ENCODE data around the gene MRPS6.
A peak's percentile ranks its signal among the peaks of the same experiment; 100 is the strongest.

Gene MRPS6

DNA sequence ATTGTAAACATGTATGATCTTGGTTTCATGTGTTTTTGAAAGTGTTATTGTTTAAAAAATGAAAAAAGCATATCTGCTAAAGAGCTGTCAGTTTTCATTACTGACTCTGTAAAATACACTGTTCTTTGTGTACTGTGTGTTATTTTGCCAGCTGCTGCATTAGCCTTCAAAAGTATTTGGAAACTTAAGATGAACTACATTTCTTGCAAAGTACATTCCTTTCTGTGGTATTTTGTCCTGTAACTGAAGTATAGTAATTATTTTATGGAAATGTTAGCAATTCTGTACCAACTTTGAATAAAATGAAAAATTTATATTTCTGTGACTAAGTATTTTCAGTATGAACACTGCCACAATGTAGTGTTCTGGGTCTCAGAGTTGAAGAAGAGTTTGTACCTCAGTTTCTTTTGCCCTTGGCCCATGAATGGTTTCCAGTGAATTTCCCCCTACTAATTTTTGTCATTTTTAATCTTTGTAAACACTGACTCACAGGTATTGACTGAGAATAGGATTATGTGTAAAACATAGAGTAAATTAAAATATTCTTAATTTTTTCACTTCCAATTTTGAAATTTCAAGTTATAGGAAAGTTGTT is 32.7 kb downstream of the MRPS6 start:
- DNase-seq, result no peak

DNA sequence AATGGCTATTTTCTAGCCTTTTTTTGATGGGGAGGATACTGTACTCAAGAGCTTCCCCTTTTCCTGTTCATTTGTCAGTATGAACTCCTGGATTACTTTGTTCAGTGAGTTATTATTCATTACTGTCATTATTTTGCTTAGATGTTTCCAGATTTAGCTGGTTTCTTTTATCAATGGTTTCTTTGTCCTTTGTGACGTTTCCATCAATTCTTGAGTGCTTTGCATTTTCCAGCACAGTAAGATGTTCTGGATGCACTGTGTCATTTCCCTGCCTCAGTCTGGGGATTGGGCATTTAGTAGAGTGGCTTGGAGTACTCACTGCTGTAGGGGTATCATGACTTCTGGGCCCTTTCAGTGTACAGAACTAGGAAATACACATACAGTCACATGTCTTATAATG is 34.2 kb downstream of the MRPS6 start:
- no peak for DNase-seq

DNA sequence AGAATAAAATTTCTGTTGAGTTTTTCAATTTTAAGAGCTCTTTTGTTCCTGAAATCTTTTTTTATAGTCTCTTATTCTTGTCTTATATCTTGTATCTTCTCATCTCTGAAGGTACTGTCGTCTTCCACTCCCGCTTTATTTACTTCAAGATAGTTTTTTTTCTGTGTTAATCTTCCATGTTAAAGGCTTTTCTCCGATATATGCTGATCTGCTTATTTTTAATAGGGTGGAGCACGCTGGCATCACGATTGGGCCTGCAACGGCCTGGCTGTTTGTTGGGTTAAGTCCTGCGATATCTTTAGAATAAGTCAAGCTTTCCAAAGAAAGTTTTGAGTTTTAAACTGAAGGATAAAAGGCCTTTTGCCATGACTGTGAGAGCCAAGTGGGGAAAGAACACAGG is 35.7 kb downstream of the MRPS6 start:
- no peak for DNase-seq

DNA sequence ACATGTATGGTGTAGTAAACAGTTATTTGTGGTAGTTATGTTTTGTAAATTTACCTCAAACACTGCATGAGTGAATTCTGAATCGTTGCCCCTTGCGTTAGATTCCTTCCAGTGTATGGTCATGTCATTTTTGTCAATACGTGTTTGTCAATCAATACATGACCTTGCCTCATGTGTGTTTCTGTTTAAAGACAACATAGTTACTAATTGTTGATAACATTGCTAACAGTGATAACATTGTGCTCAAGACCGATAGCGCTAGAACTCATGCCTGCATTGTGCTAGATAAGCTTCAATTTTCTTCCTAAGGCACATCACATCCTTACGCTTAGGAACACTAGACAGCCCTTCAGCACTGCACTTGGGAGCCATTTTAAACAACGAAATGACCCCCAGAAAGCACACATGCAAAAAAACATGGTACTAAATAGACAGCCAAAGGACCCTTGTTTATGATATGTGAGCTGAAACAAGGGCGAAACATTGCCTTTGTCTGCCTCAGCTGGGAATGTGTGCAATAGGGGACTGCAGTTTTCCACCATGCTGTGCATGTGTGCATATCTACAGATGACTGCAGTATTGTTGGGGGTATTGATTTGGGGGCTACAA is 37.3 kb downstream of the MRPS6 start:
- DNase-seq, result no peak

DNA sequence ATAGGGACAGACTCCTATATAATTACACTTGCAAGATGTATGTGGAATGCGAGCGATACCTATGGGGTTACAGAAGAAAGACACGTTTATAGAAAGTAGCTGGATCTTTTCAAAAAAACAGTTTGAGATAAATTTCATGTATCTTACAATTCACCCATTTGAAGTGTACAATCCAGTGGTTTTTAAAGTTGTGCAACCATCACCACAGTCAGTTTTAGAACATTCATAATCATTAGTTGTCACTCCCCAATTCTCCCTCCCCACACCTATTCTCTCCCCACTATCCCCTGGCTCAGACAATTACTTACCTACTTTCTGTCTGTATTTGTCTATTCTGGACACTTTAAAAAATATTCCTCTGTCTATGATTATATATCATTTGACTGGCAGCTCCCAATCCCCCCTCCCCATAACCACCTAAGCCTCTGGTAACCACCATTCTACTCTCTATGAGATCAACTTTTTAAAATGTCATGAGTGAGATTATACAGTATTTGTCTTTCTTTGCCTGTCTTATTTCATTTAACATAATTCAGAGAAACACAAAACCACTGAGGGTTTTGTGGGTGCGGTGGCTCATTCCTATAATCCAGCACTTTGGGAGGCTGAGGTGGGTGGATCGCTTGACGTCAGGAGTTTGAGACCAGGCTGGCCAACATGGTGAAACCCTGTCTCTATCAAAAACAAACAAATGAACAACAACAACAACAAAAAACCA is 39.1 kb downstream of the MRPS6 start:
- DNase-seq, result no peak

DNA sequence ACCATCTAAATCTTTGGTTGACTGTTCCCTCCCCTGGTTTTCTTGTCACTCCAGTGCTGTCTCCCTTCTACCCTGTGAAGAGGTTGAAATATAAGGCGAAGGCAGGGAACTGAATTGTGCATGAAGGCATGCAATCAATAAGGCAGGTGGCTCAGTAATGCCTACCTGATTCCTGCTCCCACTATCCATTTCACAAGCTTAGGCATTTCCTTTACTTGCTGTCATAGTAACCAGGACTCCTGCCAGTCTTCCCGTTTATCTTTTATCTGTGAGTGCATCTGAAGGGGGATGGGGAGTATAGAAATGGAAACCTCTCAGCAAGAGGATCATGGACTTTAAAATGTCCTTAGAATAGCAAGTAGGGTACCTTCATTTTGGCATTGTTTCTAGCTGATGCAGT is 40.5 kb downstream of the MRPS6 start:
- DNase-seq, result no peak

DNA sequence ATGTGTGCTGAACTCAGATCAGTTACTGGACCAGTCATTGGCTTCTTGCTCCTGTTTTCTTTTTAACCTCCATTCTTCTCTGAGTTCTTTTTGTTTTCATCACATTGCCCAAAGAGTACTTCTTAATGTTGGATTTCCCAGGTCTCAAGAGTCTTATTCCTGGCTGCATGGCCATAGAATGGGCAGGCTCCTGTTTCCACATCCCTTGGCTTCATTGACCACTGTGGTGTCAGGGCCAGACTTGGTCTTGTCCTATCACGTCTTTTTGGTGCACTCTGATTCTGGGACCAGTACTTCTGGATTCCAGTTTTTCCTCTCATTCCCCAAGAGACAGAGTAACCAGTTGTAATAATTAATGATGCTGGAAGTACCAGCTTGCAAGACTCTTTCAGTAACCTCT is 41.8 kb downstream of the MRPS6 start:
- DNase-seq, result no peak

DNA sequence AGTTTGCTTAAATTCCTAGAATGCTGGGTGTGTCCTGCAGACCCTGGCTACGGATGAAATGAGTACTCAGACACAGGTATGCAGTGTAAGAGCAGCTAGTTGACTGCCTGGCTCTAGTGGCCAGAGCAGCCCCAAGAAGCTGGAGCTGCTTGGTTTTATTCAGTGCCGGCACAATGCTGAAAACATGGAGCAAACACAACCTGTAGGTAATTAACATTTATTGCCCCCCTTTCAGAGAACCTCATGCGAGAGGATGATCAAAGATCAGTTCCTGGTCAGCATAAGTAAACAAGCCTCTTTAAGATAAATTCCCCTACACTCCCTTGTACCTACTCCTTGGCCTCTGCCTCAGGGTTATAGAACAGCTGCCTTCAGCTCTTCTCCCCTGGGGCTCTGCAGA is 43.2 kb downstream of the MRPS6 start:
- DNase-seq, result no peak

DNA sequence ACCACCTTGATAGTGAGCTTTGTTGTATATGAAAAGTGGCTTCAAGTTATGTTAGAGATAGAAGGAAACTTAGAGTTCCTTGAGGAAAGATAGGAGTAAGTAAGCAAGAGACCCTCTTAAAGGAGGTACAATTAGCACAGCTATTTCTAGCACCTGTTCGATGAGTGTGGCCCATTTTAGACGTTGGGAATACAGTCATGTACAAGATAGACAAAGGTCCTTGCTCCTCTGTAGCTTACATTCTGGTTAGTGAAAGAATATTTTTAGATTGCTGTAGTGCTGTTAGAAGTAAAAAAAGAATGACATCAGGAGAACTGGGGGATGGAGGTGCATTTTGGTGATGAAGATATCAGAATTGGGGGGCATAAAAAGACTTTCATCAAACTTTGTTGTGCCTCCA is 47.5 kb downstream of the MRPS6 start:
- DNase-seq, result no peak

DNA sequence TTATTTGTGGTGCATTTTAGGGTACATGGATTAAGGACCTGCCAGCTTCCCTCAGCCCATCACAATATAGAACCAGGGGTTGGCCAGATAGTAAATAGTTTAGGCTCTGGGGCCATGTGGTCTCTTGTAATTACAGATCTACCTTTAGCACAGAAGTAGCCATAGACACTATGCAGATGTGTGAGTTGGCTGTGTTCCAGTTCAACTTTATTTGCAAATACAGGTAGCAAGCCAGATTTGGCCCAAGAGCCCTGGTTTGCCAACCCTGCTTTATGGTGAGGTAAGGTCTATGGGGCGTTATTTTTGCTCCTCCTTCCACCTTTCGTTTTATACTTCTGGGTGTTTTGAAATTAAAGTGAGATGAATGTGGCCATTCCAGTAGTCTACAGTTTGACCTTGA is 48.7 kb downstream of the MRPS6 start:
- no peak for DNase-seq

DNA sequence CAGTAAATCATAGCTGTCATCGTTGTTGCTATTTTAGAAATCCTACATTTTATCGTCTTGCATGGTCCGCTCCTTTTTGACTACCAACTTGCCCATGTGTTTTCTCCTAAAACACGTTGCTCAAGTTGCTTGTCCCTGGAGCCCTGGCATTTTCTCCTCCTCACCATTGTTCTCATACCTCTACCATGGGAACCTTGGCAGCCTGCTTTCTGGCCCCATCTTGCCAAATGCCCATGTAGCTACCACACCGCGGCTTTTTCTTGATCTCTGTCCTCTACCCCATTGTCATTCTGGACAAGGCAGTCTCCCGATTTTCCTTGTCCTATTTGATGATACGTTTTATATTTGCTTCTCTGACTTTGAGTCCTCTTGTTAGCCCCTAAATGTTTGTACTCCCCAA is 50.2 kb downstream of the MRPS6 start:
- no peak for DNase-seq

DNA sequence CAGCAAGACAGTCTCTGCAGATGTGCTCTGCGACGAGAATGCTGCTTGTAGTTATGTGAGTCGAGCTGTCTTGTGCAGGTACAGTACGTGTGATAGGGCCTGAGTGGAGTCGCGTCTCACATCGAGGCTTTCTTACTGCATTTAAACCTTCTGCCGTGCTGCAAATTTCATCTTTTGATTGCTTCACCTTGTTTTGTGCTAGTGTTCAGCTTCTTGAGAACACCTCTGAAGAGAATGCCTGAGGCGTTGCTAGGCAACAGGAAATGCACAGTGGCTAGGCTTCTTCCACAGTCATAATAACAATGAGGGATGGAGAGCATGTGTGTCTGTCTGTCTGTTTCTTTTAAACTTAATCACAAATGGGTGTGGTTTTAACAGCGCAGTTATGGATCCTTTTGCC is 52.9 kb downstream of the MRPS6 start:
- no peak for DNase-seq

DNA sequence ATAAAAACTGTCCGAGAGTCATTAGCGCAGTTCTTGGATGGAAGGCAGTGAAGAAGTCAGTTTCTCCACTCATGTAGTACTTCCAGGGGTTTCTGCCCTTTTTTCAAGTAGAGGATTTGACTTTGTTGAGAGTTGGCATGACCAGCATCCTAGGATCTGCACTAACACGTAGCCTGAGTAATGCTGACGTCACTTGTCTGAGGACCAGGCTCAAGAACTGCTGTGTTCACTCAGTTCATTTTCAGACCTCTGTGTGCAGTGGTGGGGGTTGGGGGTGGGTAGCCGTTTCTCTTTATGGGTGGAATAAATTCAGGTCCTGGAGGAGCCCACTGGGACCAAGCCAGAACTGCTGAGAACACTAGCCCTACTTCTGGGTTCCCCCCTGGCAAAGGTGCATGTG is 53.3 kb downstream of the MRPS6 start:
- no peak for DNase-seq

DNA sequence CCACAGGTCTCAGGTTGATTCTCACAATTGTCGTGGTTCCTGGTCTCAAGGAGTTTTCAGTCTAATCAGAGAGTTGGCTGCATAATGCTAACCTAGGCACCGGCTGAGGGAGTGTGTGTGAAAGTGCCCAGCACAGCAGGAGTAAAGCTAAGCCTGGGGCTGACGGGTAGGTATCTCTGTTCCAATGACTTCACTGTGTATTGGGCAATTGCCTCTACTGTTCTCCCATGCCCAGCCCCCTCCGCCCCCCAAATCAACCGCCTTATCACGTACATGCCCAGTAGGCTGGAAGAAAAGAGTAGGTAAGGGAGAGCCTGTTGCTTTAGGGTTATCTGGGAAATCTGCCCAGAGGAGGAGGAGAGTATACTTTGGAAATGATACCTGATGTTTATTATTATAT is 54.7 kb downstream of the MRPS6 start:
- no peak for DNase-seq

DNA sequence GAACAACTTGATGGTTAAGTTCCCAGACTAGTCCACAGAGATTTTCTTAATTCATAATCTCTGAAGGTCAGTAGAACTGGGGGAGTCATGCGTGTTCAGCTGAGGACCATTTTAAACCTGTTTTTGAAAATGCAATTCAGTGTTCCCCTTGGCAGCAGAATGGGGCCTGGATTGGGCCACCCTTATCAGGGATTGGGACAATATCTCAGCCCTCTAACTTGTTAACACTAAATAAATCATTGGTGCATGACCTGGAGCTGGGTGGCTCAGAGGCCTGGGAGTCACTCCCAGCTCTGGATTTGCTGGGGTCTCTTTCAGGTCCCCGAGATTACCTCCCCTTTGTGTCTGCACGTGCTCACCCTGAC is 55.3 kb downstream of the MRPS6 start:
- DNase-seq, result no peak

DNA sequence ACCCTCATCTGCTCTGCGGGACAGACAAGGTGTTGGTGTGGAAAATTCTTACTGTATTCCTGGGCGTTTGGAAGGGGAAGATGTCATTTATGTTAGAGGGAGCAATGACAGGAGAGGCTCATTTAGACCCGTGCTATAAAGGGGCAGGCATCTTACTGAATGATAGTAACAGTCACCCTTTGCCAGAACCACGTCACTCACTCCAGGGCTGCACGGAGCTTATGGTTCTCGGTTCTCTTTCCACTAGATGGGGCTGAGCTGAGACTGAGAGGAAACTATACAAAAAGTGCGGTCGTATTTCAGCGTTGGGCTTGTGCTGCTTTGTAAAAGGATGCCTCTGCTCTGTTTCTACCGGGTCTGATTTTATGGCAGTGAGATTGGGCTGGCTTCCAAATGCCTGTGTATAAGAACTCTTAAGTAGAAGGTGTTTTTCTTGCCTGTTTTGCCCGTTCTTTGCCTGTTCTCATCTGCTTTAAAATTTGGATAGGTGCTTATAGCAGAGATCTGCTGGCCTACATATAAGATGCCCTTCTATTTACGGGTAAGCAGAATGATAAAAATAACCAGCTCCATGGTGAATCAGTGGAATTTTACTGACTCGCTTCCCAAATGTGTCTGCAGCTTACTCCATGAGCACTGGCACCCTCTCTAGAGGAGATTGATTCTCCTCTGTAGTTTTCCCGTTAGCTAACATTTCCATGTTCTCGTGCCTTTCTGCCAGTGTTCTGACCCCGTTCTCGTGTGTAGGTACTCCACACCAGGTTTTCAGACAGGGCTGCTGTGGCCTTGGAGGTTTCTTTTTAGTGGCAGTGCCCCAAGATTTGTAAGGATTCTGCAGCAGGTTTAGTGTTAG is 55.9 kb downstream of the MRPS6 start:
- peak; percentile 89 for DNase-seq

DNA sequence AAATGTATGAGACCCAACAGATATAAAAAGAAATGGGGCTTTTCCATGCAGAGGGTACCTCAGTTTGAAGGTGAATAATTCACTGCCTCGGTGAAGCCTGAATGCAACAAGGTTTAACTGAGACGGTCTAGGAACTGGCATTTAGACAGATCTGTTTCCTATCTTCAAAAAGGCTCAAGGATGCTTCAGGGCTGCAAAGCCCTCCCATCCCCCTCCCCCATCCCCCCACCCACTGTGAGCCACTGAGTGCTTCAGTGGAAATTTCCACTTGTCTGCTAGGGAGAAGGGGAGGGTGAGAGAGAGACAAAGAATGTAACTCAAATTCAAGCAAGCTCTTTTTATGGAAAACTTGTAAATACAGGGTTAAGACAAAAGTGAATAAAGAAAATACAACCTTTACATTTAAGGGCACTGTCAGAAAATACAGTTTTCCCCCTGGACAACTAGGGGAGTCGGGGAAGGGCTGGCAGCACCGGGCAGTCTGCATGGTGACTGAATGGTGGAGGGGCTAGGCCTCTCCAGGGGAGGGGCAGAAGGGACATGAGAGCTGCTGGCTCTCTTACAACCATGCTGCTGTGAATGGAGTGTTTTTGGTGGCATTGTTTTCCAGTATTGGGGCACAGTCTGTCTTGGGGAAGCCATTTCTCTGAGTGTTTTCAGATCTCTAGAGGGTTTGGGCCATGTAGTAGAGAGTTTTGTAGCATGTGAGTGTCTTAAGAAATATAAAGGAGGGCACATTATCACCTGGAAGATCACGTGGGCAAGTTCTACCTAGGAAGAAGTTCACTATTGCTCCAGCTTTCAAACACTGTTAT is 56.7 kb downstream of the MRPS6 start:
- no peak for DNase-seq

DNA sequence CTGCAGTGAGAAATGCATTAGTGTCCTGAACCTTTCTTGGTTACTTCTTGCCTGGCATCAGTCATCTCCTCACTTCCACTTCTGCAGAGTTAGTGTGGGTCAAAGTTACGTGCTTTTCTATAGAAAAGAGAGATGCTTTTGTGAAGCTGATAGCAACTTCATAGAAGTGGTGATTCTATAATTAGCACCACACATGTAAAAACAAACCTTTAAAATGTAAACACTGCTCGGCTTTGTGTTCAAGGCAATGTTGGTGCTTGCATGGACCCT is 57.3 kb downstream of the MRPS6 start:
- no peak for DNase-seq

DNA sequence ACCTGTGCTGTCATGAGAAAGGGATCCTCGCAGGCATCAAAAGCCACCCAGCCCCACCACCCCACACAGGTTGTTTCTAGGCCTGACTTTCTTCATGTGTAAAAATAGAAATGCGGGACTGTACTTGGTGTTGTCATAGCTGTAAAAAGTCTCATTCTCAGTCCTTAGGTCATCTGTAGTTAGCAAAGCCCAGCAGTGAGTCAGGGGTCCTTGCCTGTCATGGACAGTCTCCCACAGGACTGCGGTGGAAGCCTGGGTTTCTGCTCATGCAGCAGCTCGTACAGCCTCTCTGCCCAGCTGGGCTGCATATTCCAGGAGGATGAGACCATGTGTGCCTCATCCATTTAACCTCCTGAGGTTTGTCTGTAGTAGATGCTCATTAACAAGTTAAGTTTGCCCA is 58.2 kb downstream of the MRPS6 start:
- no peak for DNase-seq

DNA sequence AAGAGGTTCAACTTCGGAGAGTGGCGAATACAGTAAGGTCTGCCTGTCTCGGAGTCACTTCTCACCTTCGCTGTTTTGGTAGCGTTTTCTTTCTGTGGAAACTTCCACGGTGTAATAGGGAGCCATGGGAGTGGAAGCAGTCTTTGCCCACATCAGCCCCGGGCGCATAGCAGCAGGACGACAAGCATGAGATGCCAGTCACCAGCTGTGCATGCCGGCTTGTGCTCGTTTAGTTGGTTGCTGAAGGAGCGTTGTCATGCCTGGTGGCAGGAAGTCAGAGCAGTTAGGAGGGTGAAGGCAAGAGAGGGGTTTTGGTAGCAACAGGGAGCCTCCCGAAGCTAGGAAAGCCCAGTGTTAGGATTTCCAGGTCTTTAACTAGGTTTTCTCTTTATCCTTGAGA is 58.8 kb downstream of the MRPS6 start:
- DNase-seq, result no peak

DNA sequence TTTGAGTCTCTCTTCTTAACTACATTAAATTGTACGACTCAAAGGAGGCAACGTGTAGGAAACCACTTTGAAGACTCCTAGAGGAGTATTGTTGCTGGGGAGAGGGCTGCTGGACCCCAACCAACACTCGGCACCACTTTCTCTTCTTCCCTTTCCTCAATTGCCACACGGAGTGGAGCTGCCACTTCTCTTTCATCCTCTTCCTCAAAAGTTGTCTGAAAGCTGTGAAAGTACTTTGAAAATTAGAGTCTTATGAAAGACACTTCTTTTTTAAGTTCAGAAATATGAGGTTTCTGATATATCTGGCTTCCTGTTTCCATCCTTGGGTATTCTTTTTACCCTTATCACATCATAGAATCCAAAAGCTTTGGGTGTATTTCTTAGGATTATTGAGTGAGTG is 59.5 kb downstream of the MRPS6 start:
- no peak for DNase-seq

DNA sequence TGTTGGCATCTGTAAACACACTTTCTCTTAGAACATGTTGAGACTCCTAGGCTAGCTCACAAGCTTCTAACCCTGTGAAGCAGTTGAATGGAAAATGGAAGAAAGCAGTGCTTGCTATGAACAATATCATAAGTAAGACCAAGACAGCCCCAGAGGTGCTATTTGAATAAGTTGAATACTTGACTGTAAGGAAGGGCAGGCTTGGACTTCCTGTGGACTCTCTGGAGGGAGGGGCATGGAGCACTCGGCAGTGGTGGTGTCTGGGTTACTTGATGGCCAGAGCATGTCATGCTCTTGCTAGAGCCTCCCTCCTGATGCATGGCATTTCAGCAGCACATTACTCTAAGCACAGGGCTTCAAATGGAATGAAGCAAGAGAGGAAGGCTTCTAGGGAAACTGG is 60.0 kb downstream of the MRPS6 start:
- DNase-seq, result no peak

DNA sequence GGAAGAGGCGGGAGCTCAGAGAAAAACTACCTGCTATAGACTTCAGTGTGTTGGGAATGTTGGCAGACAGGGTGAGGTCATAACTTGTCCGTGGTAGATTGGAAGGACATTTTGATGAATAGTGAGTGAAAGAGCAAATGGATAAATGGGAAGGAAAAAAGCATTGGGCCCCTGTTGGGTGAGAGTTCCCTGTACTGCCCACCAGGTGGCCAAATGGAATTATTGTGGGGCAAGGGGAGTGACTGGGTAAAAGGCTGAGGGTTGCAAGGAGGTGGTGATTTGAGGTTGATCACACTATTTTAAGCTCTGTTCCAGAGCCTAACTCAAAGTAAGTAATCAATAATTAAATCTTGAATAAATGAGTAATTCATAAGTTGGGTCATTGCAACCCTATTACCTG is 60.4 kb downstream of the MRPS6 start:
- no peak for DNase-seq
